ENCODE results near the gene RMRP. TPM values are rescaled to one million over a fixed set of nuclear protein-coding genes. Genes with fewer than 3 reads are reported as not detected.

The RMRP gene
- total and polyA plus RNA-seq, 7 donors: 26.8 to 10,280 (median 4,774) TPM; not detected in 2

DNA sequence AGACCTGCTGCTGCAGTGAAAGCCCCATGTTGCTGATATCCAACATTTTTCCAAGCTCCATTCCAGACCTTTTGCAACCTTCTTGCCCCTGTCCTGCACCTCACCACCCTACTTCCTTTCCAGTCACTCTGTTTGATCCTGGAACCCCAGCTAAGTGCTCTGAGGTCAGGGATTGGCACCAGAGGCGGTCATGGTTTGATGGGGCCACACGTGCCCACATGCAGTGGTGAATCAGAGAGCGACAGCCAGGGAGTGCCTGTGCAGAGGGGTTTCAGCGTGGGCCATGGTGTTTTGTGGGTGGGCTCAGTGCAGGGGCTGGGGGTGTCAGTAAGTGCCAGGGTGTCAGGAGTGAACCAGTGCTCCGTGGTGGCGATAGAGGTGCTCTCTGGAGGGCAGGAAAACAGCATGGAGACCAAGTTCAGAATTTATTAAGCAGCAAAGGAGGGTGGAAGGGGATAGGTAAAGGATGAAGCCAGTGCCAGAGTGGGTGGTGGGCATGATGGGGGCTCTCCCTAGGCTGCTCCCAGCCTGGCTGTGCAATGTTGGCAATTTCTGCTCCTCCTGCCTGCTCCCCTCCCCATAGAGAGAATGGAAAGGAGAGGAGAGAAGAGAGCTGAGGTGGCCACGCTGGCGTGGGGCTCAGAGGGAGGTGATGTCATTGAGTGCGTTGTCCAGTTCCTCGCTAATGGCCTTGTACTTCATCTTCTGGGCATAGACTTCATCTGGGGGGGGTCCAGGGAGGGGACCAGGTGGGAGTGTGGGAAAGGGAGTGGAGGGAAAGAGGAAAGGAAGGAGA, 24.9 kb upstream of the RMRP start:
- Histone ChIP-seq H3K4me1 (peaks cover 27% of the 10 kb centered on the region), H3K27ac (peak overlapping the region; percentile 100), H3K9me3 (no peaks in the 10 kb centered on the region), H3K4me3 (no peak overlapping the region), H3K36me3 (ENCODE audit: insufficient read depth in 1 of 2, low read depth in 1 of 2) (peaks cover 0 to 44% of the 10 kb centered on the region in 2 donors), H3K27me3 (ENCODE audit: insufficient read depth in 3 of 3, low read length in 2 of 3) (no peaks in the 10 kb centered on the region)
- intact Hi-C loops (cut with DNase I): no loop called here
- peak in 2 of 4 donors; percentile 7 to 12 for ATAC-seq
- WGBS, 3 donors: 33 to 54% (median 35%) methylated on average over 10 of the region's 10 CpGs
- TF ChIP-seq, protein P1, sequence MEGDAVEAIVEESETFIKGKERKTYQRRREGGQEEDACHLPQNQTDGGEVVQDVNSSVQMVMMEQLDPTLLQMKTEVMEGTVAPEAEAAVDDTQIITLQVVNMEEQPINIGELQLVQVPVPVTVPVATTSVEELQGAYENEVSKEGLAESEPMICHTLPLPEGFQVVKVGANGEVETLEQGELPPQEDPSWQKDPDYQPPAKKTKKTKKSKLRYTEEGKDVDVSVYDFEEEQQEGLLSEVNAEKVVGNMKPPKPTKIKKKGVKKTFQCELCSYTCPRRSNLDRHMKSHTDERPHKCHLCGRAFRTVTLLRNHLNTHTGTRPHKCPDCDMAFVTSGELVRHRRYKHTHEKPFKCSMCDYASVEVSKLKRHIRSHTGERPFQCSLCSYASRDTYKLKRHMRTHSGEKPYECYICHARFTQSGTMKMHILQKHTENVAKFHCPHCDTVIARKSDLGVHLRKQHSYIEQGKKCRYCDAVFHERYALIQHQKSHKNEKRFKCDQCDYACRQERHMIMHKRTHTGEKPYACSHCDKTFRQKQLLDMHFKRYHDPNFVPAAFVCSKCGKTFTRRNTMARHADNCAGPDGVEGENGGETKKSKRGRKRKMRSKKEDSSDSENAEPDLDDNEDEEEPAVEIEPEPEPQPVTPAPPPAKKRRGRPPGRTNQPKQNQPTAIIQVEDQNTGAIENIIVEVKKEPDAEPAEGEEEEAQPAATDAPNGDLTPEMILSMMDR (IDR thresholded peaks at IDR 0.05): no peak
- no peak for DNase-seq

GRCh38 chr9:35682051-35682450, 24.2 kb upstream of the RMRP start:
- TF ChIP-seq, protein P1 (IDR thresholded peaks at IDR 0.05): no peak
- WGBS, 3 donors: 24 to 37% (median 30%) methylated on average over 6 of the region's 6 CpGs
- Histone ChIP-seq H3K4me3 (no peak overlapping the region), H3K9me3 (no peaks in the 10 kb centered on the region), H3K36me3 (ENCODE audit: insufficient read depth in 1 of 2, low read depth in 1 of 2) (peaks cover 0 to 39% of the 10 kb centered on the region in 2 donors), H3K27me3 (ENCODE audit: insufficient read depth in 3 of 3, low read length in 2 of 3) (no peaks in the 10 kb centered on the region), H3K4me1 (peaks cover 27% of the 10 kb centered on the region), H3K27ac (peak overlapping the region; percentile 100)
- intact Hi-C loops (cut with DNase I): no loop called here
- DNase-seq (no peak), ATAC-seq (peak; percentile 20 to 51 (median 34))

GRCh38 chr9:35681341-35682002, 23.7 kb upstream of the RMRP start:
- Histone ChIP-seq H3K4me1 (peaks cover 27% of the 10 kb centered on the region), H3K27ac (peak overlapping the region; percentile 100), H3K27me3 (ENCODE audit: insufficient read depth in 3 of 3, low read length in 2 of 3) (no peaks in the 10 kb centered on the region), H3K36me3 (ENCODE audit: insufficient read depth in 1 of 2, low read depth in 1 of 2) (peaks cover 0 to 39% of the 10 kb centered on the region in 2 donors), H3K9me3 (no peaks in the 10 kb centered on the region), H3K4me3 (no peak overlapping the region)
- intact Hi-C loops (cut with DNase I): no loop called here
- DNase-seq (no peak), ATAC-seq (peak; percentile 18 to 42 (median 25))
- TF ChIP-seq, protein P1 (IDR thresholded peaks at IDR 0.05): no peak
- 29 to 40% (median 34%) methylated on average over 3 of the region's 3 CpGs for WGBS, 3 donors

DNA sequence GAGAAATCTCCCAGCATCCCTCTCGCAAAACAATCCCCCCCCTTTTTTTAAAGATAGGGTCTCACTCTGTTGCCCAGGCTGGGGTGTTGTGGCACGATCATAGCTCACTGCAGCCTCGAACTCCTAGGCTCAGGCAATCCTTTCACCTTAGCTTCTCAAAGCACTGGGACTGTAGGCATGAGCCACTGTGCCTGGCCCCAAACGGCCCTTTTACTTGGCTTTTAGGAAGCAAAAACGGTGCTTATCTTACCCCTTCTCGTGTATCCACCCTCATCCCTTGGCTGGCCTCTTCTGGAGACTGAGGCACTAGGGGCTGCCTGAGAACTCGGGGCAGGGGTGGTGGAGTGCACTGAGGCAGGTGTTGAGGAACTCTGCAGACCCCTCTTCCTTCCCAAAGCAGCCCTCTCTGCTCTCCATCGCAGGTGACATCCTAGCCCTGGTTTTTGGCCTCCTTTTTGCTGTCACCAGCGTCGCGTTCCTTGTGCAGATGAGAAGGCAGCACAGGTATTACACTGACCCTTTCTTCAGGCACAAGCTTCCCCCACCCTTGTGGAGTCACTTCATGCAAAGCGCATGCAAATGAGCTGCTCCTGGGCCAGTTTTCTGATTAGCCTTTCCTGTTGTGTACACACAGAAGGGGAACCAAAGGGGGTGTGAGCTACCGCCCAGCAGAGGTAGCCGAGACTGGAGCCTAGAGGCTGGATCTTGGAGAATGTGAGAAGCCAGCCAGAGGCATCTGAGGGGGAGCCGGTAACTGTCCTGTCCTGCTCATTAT, 22.7 kb upstream of the RMRP start:
- peak; percentile 18 to 31 (median 26) for ATAC-seq
- intact Hi-C loops (cut with DNase I): no loop called here
- Histone ChIP-seq H3K9me3 (no peaks in the 10 kb centered on the region), H3K4me3 (no peak overlapping the region), H3K36me3 (ENCODE audit: insufficient read depth in 1 of 2, low read depth in 1 of 2) (peaks cover 0 to 31% of the 10 kb centered on the region in 2 donors), H3K27me3 (ENCODE audit: insufficient read depth in 3 of 3, low read length in 2 of 3) (no peaks in the 10 kb centered on the region), H3K4me1 (peaks cover 29% of the 10 kb centered on the region), H3K27ac (peak overlapping the region; percentile 100)
- TF ChIP-seq, protein P1 (IDR thresholded peaks at IDR 0.05): no peak
- WGBS, 3 donors: 24 to 38% (median 33%) methylated on average over 15 of the region's 15 CpGs
- DNase-seq: no peak
